ENCODE measurements around the gene PIK3CD.
"Not testable (repeated sequence)": the region's sequence is repeated elsewhere in the genome, so short reads cannot be mapped to it uniquely, and the experiment has no call there.

PIK3CD gene

GRCh38 chr1:9654051-9654833, 2.7 kb downstream of the PIK3CD start:
- no peak for DNase-seq (ENCODE audit: low read depth in 2 of 3, low spot score in 1 of 3)

- DNase-seq (ENCODE audit: low read depth in 2 of 3, low spot score in 1 of 3): peak in 2 of 3 donors; percentile 50 to 53
Measured at GRCh38 chr1:9654834-9655723, 3.5 kb downstream of the PIK3CD start.

GRCh38 chr1:9655836-9656235, 4.3 kb downstream of the PIK3CD start:
- DNase-seq (ENCODE audit: low read depth in 2 of 3, low spot score in 1 of 3): no peak

GRCh38 chr1:9657521-9658032, 6.0 kb downstream of the PIK3CD start:
- no peak for DNase-seq (ENCODE audit: low read depth in 2 of 3, low spot score in 1 of 3)

GRCh38 chr1:9658199-9658598, 6.7 kb downstream of the PIK3CD start:
- DNase-seq (ENCODE audit: low read depth in 2 of 3, low spot score in 1 of 3): no peak

GRCh38 chr1:9659328-9659727, 7.8 kb downstream of the PIK3CD start:
- no peak for DNase-seq (ENCODE audit: low read depth in 2 of 3, low spot score in 1 of 3)

- DNase-seq (ENCODE audit: low read depth in 2 of 3, low spot score in 1 of 3): no peak
Measured at GRCh38 chr1:9663257-9663656, 11.7 kb downstream of the PIK3CD start.

GRCh38 chr1:9665193-9665592, 13.7 kb downstream of the PIK3CD start:
- no peak for DNase-seq (ENCODE audit: low read depth in 2 of 3, low spot score in 1 of 3)

GRCh38 chr1:9668080-9668479, 16.5 kb downstream of the PIK3CD start:
- no peak for DNase-seq (ENCODE audit: low read depth in 2 of 3, low spot score in 1 of 3)

- no peak for DNase-seq (ENCODE audit: low read depth in 2 of 3, low spot score in 1 of 3)
Measured at GRCh38 chr1:9670085-9670484, 18.6 kb downstream of the PIK3CD start.

- DNase-seq (ENCODE audit: low read depth in 2 of 3, low spot score in 1 of 3): no peak
Measured at GRCh38 chr1:9671377-9672140, 20.0 kb downstream of the PIK3CD start.

GRCh38 chr1:9672444-9672843, 20.9 kb downstream of the PIK3CD start:
- DNase-seq (ENCODE audit: low read depth in 2 of 3, low spot score in 1 of 3): no peak

GRCh38 chr1:9675393-9675792, 23.9 kb downstream of the PIK3CD start:
- DNase-seq (ENCODE audit: low read depth in 2 of 3, low spot score in 1 of 3): no peak

GRCh38 chr1:9676128-9676527, 24.6 kb downstream of the PIK3CD start:
- DNase-seq (ENCODE audit: low read depth in 2 of 3, low spot score in 1 of 3): not testable (repeated sequence)

GRCh38 chr1:9676815-9677393, 25.4 kb downstream of the PIK3CD start:
- DNase-seq (ENCODE audit: low read depth in 2 of 3, low spot score in 1 of 3): no peak

GRCh38 chr1:9680091-9680490, 28.6 kb downstream of the PIK3CD start:
- no peak for DNase-seq (ENCODE audit: low read depth in 2 of 3, low spot score in 1 of 3)

- no peak for DNase-seq (ENCODE audit: low read depth in 2 of 3, low spot score in 1 of 3)
Measured at GRCh38 chr1:9680828-9681227, 29.3 kb downstream of the PIK3CD start.

GRCh38 chr1:9684801-9685200, 33.3 kb downstream of the PIK3CD start:
- no peak for DNase-seq (ENCODE audit: low read depth in 2 of 3, low spot score in 1 of 3)

- peak in 1 of 3 donors; percentile 46 for DNase-seq (ENCODE audit: low read depth in 2 of 3, low spot score in 1 of 3)
Measured at GRCh38 chr1:9687120-9687873, 35.8 kb downstream of the PIK3CD start.
